ENCODE results near the gene NTM.

GRCh38 chr11:131626788-131627187 is 256.4 kb downstream of the NTM start:
- TF ChIP-seq POLR2A (IDR thresholded peaks at IDR 0.05) (no peak), POLR2AphosphoS5 (IDR thresholded peaks at IDR 0.05) (no peak)

All from transverse colon (tissue), 3 donors.